Measurements from ENCODE around the gene ADGRG1.
A peak's percentile ranks its signal among the peaks of the same experiment; 100 is the strongest.

Gene ADGRG1

DNA sequence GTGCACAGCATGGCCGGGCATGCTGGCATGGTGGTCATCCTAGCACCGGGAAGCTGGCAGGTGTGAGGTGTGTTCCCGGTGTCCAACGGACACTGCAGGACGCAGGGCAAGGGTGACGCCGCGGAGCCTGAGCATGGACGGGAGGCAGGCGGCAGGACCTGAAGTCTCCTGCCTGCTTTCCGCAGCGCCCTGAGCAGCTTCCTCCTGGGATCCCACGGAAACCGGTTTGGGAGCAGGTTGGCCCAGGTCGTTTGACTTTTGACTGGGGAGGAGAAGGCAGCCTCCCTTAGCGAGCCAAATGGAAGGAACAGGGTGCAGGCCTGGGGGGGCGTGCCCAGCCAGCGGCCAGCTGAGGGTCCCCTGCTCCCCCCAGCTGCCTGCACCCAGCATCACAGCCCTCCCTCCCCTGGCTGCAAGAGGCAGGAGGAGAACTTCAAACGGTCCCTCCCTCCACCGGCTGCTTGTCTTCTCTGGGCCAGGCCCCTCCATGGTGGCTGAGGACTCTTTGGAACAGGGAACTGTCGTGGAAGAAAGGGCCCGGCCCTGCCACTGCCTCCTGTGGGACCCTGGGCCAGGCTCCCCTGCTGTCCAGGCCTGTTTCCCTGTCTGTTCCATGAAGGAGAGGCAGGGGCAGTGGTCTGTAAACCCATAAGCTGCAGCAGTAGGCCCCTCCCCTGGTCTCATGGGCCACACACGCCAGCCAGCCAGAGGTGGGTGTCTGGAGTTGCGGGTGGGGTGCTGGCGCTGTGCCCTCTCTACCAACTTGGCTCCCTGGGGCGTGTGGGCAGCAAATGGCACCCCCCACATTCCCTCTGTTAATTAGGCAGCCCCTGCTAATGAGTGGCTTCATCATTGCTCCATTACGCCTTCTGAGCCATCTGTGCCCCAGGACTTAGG lies 7.8 kb upstream of the ADGRG1 start:
- peak overlapping the region; percentile 95 for H3K27ac ChIP-seq
- TF ChIP-seq, protein P1, sequence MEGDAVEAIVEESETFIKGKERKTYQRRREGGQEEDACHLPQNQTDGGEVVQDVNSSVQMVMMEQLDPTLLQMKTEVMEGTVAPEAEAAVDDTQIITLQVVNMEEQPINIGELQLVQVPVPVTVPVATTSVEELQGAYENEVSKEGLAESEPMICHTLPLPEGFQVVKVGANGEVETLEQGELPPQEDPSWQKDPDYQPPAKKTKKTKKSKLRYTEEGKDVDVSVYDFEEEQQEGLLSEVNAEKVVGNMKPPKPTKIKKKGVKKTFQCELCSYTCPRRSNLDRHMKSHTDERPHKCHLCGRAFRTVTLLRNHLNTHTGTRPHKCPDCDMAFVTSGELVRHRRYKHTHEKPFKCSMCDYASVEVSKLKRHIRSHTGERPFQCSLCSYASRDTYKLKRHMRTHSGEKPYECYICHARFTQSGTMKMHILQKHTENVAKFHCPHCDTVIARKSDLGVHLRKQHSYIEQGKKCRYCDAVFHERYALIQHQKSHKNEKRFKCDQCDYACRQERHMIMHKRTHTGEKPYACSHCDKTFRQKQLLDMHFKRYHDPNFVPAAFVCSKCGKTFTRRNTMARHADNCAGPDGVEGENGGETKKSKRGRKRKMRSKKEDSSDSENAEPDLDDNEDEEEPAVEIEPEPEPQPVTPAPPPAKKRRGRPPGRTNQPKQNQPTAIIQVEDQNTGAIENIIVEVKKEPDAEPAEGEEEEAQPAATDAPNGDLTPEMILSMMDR (conservative IDR thresholded peaks at IDR 0.05): no peak
- TF ChIP-seq ZFX (IDR thresholded peaks at IDR 0.05): peak; percentile 45; the same call in 1 of the 2 replicates

DNA sequence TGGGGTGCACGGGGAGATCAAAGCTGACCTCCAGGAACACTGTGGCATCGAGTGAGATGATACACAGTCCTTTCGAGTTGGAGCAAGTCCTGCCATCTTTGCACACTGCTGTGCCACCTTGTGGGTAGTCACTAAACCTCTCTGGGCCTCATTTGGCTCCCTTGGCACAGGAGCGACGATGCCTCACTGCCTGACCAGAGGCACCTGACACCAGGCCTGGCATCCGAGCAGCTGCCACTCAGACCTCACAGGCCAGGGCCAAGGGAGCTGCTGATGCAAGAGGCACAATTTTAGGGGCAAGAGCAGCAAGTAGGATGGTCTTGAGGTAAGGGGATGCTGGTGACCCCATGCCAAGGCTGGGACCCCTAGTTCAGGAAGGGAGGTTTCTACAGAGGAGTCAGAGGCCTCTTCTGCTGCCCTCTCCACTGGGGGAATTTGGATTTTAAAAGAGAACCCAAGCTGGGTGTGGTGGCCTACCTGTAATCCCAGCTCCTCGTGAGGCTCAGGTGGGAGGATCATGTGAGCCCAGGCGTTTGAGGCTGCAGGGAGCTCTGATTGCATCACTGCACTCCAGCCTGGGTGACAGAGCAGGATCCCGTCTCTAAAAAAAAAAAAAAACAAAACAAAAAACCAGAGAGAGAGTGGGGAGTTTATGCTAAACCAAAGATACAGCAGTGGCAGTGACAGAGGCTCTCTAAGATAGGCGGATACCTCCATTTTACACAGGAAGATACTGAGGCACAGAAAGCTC lies 6.7 kb upstream of the ADGRG1 start:
- H3K27ac ChIP-seq: peak overlapping the region; percentile 95

DNA sequence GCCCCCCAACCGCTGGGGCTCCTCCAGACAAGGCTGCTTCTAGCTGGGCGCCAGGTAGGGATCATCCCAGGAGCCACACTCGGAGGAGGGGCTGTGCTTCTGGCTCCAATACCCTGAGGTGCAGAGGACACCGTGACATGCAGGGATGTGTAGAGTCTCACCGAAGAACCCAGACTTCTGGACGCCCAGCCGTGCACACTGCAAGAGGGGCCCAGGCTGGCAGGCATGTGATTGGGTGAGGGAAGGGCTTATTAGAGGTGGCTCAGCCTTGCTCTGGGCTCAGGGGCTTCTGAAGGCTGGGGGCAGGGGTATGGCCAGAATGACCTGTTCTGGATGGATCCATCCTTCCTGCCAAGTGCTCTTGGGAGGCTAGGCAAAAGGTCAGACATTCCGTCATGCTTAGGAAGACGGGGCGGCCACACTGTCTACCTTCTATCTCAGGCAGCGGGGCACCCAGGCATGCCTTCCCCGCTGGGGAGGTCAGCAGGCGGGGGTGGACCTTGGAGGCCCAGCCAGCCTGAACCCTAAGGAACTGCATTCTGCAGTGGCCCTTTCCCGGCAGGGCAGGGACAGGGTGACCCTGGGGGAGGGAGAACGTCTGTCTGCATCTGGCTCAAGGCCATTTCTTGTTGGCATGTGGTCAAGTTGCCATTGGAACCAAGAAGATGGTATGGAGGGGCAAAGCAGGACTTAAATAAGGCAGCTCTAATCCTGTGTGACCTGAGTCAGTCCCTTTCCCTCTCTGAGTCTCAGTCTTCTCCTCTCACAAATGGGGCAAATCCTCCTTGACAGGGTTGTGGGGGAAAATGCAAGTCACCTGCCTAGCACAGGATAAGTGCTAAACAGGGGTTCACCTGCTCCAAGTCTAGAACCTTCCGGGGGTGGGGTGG lies 5.8 kb upstream of the ADGRG1 start:
- TF ChIP-seq, protein P1 (conservative IDR thresholded peaks at IDR 0.05): no peak
- no peak for TF ChIP-seq ZFX (IDR thresholded peaks at IDR 0.05)
- H3K27ac ChIP-seq: no peak overlapping the region

More for the DNA sequence above, 6.7 kb upstream of the ADGRG1 start:
- TF ChIP-seq, protein P1 (conservative IDR thresholded peaks at IDR 0.05): no peak
- no peak for TF ChIP-seq ZFX (IDR thresholded peaks at IDR 0.05)

DNA sequence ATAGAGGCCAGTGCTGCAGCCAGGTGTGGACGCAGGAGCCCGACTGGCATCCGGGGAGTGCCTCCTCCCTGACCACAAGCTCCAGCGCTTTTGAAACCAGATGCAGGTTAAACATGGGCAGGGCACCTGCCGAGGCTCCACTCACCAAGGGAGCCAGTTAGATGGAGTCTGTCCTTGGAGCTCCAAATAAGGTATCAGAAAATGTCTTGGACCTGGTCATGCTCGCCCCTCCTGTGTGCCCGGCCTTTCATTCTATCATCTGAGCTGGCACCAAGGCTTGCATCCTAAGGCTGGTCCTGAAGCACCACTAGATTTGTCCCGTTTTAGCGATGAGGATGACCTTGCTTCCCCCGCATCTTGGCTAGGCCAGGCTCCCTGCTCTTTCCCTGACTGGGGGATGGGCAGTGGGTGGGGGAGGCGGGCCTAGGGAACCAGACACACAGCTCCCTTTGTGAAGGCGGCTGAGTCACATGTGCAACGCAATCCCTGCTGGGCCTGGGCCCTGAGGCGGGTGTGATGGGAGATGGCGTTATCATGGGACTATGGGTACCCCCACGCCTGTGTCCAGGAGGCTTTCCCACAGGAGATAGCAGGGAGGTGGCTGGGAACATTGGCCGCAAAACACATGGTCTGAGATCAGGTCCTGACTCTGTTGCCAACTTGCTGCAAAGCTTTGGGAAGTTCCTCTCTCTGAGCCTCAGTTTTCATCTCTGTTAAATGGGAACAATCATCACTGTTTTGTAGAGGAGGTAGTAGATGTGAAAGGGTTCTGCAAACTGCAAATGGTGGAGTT lies 5.0 kb upstream of the ADGRG1 start:
- H3K27ac ChIP-seq: no peak overlapping the region

DNA sequence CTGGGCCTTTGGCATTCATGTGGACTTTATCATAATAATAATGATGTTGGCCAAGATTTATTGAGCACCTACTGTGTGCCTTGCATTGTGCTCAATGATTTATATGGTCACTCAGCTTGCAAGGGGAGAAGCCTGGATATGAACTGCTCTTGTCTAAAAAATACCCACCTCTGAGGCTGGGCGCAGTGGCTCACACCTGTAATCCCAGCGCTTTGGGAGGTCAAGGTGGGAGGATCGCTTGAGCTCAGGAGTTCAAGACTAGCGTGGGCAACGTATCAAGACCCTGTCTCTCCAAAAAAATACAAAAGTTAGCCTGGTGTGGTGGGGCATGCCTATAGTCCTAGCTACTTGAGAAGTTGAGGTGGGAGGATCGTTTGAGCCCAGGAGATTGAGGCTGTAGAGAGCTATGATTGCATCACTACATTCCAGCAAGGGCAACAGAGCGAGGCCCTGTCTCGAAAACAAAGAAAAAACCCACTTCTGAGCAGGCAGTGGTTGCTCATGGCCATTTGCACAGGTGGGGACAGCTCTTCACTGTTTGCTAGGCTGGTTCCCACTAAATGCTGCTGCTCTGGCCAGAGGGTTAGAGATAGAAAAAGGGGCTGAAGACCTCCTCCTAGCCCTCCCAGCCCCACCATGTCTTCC lies 4.3 kb upstream of the ADGRG1 start:
- H3K27ac ChIP-seq: no peak overlapping the region
- no peak for TF ChIP-seq ZFX (IDR thresholded peaks at IDR 0.05)
- TF ChIP-seq, protein P1 (conservative IDR thresholded peaks at IDR 0.05): no peak

More for the DNA sequence above, 5.0 kb upstream of the ADGRG1 start:
- TF ChIP-seq ZFX (IDR thresholded peaks at IDR 0.05): no peak
- TF ChIP-seq, protein P1 (conservative IDR thresholded peaks at IDR 0.05): no peak
